GM19463 (cell line): ENCODE data around the gene ZNF609.

ENCODE experiments used
- ATAC-seq: cut with Tn5 transposase; IDR thresholded peaks from one replicate; pipeline ENCODE4 v1.9.1; 2021; ENCODE audit warnings: mild to moderate bottlenecking, moderate library complexity; ENCODE audit not compliant: unreplicated experiment

Gene ZNF609

DNA sequence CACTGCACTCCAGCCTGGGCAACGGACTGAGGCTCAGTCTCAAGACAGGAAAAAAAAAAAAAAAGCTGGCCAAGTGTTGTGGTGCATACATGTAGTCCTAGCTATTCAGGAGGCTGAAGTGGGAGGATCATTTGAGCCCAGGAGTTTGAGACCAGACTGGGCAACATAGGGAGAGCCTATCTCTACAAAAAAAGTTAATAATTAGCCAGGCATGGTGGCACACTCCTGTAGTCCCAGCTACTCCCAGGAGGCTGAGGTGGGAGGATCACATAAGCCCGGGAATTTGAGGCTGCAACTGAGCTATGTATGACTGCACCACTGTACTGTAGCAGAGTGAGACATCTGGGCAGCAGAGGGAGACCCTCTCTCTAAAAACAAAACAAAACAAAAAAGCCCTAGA is 256.1 kb downstream of the ZNF609 start:
- ATAC-seq, result no peak

GRCh38 chr15:64717130-64717529 is 256.8 kb downstream of the ZNF609 start:
- no peak for ATAC-seq

DNA sequence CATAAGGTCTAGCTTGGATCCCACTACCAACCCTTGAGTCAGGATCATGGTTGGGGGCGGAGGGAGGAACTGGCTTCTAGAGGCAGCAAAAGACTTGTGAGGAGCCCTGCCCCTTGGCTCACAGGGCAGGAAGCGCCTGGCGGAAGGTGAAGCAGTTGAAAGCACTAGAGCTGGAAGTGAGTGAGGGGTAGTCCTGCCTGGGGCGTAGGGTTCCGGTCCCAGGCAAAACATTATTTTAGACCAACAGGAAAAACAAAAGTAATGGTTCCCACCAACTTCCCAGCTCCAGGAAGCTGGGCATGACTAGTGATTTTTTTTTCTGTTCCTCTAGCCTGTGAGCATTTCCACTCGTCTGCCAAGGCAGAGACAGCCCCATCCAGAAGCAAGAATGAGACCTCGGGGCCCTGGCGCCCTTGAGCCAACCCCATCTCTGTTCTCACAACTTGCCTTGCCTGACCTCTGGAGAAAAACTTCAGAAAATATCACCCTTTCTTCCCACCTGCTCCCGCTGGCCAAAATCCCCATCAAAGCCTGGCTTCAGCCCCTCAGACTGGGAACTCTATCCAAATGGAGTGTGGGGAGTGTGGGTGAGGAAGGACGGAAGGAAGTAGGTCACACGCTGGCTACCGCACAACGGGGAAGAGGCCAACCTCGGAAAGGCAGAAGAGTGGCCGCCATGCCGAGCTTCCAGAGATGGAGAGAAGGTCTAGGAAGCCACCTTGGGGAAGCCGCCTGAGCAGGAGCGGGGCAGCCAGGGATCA is 257.5 kb downstream of the ZNF609 start:
- ATAC-seq, result no peak

DNA sequence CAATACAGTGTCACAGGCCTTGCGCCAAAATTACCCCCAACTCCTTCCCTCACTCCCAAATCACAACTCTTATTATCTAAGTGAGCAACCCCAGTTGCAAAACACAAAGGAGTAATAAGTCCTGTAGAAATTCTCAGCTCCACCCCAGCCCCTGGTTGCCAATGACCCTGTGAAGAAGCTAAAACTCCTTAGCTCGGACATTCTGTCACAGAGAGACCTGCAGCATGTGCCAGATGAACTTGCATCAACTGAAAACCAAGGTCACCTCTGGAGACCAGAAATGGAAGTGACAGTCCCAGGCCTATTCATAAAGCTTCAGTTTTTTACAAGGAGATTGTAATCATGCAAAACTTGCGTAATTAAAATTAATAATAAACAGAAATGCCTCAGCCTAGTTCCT is 259.8 kb downstream of the ZNF609 start:
- ATAC-seq, result no peak

DNA sequence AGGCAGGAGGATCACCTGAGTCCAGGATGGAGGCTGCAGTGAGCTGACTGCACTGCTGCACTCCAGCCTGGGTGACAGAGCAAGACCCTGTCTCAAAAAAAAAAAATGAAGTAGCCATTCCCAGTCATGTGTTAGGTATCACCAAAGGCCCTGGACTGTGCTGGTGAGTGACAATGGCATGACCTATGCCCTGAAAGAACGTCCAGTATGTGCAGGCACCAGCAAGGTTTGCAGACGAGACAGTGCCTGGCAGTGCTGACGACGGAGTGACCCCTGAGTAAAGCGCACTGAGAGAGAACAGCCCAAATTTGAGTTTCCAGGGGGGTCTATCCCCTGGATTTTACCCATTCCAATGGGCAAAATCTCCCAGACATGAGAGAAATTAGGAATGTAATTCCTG is 269.8 kb downstream of the ZNF609 start:
- no peak for ATAC-seq

- no peak for ATAC-seq
These were observed 270.8 kb downstream of the ZNF609 start for GRCh38 chr15:64731012-64731804.

DNA sequence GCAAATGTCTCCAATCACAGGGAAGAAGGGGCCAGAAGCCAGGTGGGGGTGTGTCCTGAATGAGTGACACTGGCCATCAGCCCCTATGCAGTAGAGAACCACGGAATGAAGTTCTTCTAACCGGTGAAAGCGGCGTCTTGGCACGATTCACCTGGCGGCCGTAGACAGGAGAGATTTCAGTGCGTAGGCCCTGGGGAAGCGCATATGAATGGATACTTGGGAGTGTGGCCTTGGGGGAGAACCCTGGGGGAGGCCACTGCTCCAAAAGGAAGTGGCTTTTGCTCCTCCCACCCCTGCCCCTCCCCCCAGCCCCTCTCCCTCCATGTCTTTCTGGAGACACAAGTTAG is 271.4 kb downstream of the ZNF609 start:
- no peak for ATAC-seq

GRCh38 chr15:64732156-64732860 is 271.9 kb downstream of the ZNF609 start:
- no peak for ATAC-seq
